Breast epithelium (tissue), 3 donors: ENCODE data around the gene RABEPK.

Source experiments
- CTCF ChIP-seq, 3 donors: fragments of 450-650 bp; IDR thresholded peaks; one replicate each; pipeline ENCODE4 v1.5.1; 2016 to 2017; ENCODE audit warnings: antibody characterized with exemption in 3 of 3, mild to moderate bottlenecking in 3 of 3, moderate library complexity in 3 of 3
- POLR2A ChIP-seq: fragments of 450-650 bp; IDR thresholded peaks from one replicate; pipeline ENCODE4 v1.6.1; 2016; ENCODE audit warnings: antibody characterized with exemption, mild to moderate bottlenecking, moderate library complexity

- TF ChIP-seq CTCF (IDR thresholded peaks at IDR 0.05), result no peak
- no peak for TF ChIP-seq POLR2A
Observed at GRCh38 chr9:125277411-125277810, 77.1 kb downstream of the RABEPK start.
